IPS-18a (cell line): ENCODE measurements around the gene CCNH.

Experiments used
- H3K27ac ChIP-seq: one replicate; pipeline ENCODE4 v1.5.1; 2013; ENCODE audit warnings: low read length
- H3K27me3 ChIP-seq: one replicate; pipeline ENCODE4 v1.6.1; 2013; ENCODE audit warnings: mild to moderate bottlenecking, low read length; ENCODE audit not compliant: control insufficient read depth, insufficient read depth
- H3K36me3 ChIP-seq: one replicate; pipeline ENCODE4 v1.6.1; 2013; ENCODE audit warnings: low read depth, low read length; ENCODE audit not compliant: control insufficient read depth
- H3K4me1 ChIP-seq: one replicate; pipeline ENCODE4 v1.6.1; 2013; ENCODE audit warnings: low read depth, low read length; ENCODE audit not compliant: control insufficient read depth
- H3K4me3 ChIP-seq: one replicate; pipeline ENCODE4 v1.5.1; 2013; ENCODE audit warnings: low read length
- H3K9ac ChIP-seq: one replicate; pipeline ENCODE4 v1.6.1; 2013; ENCODE audit warnings: mild to moderate bottlenecking, low read length, moderate library complexity
- H3K9me3 ChIP-seq: one replicate; pipeline ENCODE4 v1.6.1; 2013; ENCODE audit warnings: low read depth, low read length; ENCODE audit not compliant: control insufficient read depth

The CCNH gene

GRCh38 chr5:87412630-87413342 is at the start of gene CCNH:
Gene CCNH (minus strand): TSS chr5:87412930. CDS start chr5:87412794, 136 bp downstream.
- Histone ChIP-seq H3K4me3 (peak within 1 kb of the TSS; percentile 89), H3K27ac (peak within 1 kb of the TSS; percentile 72), H3K9me3 (no peaks in the 10 kb centered on the region), H3K4me1 (peaks cover 9% of the 10 kb centered on the region), H3K9ac (peak within 1 kb of the TSS; percentile 81), H3K27me3 (no peaks in the 10 kb centered on the region), H3K36me3 (peaks cover 32% of the 10 kb centered on the region)

DNA sequence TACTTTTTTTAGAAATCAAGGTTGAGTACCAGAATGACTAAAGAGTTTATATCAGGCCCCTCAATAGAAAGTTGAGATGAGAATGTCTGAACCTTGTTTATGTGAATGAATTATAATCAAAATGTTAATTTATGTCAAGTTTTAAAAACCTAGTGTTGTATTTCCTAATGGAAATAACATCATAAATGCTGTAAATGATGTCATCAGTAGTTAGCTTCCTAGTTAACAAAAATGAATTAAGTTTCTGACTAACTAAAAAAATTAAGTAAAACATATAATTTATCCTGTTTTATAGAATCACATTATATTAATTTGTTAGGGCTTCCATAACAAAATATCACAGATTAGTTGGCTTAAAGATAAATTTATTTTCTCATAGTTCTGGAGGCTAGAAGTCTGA is 45.0 kb upstream of the CCNH start:
- no peak overlapping the region for H3K27ac ChIP-seq
- no peaks in the 10 kb centered on the region for H3K36me3 ChIP-seq
- no peak overlapping the region for H3K9ac ChIP-seq
- no peaks in the 10 kb centered on the region for H3K9me3 ChIP-seq
- H3K4me1 ChIP-seq: no peaks in the 10 kb centered on the region
- H3K27me3 ChIP-seq: no peaks in the 10 kb centered on the region
- H3K4me3 ChIP-seq: no peak overlapping the region

GRCh38 chr5:87453801-87454200 is 41.1 kb upstream of the CCNH start:
- no peak overlapping the region for H3K27ac ChIP-seq
- H3K9ac ChIP-seq: no peak overlapping the region
- no peaks in the 10 kb centered on the region for H3K27me3 ChIP-seq
- no peaks in the 10 kb centered on the region for H3K4me1 ChIP-seq
- no peak overlapping the region for H3K4me3 ChIP-seq
- H3K9me3 ChIP-seq: no peaks in the 10 kb centered on the region
- no peaks in the 10 kb centered on the region for H3K36me3 ChIP-seq

DNA sequence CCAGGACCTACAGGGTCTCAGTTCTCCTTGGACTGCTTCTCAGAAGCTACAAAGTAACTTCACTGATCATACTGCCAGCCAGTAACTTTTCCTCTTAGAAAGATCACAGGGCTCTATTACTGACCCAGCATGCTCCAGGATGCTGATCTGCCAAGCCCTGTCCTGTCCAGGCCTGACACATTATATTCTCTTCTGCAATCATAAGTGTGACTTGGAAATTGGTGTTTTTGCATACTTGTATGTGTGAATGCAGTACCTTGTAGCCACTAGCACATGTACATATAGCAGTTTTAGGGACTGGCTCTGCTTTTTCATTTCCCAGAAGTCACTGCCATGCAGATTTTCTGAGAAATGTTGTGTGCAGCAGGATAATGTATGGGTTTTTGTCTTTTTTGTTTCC is 40.1 kb upstream of the CCNH start:
- H3K9me3 ChIP-seq: no peaks in the 10 kb centered on the region
- no peaks in the 10 kb centered on the region for H3K27me3 ChIP-seq
- no peak overlapping the region for H3K4me3 ChIP-seq
- no peaks in the 10 kb centered on the region for H3K4me1 ChIP-seq
- H3K9ac ChIP-seq: no peak overlapping the region
- H3K36me3 ChIP-seq: no peaks in the 10 kb centered on the region
- no peak overlapping the region for H3K27ac ChIP-seq

DNA sequence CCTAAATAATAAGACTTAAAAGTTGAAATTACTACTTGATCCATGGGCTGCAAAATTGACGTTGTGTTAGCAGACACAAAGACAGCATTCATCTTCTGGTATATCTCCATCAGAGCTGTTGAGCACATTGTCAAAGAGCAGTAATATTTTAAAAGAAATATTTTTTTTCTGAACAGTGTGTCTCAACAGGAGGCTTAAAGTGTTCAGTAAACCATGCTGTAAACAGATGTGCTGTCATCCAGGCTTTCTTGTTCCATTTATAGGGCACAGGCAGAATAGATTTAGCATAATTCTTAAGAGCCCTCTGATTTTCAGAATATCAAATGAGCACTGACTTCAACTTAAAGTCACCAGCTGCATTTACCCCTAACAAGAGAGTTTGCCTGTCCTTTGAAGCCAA is 29.7 kb upstream of the CCNH start:
- Histone ChIP-seq H3K9me3 (no peaks in the 10 kb centered on the region), H3K36me3 (no peaks in the 10 kb centered on the region), H3K9ac (no peak overlapping the region), H3K4me3 (no peak overlapping the region), H3K27ac (no peak overlapping the region), H3K27me3 (no peaks in the 10 kb centered on the region), H3K4me1 (no peaks in the 10 kb centered on the region)

- Histone ChIP-seq H3K9ac (no peak overlapping the region), H3K27ac (no peak overlapping the region), H3K27me3 (no peaks in the 10 kb centered on the region), H3K36me3 (no peaks in the 10 kb centered on the region), H3K9me3 (no peaks in the 10 kb centered on the region), H3K4me3 (no peak overlapping the region), H3K4me1 (no peaks in the 10 kb centered on the region)
Measured at GRCh38 chr5:87438231-87438630, 25.5 kb upstream of the CCNH start.

DNA sequence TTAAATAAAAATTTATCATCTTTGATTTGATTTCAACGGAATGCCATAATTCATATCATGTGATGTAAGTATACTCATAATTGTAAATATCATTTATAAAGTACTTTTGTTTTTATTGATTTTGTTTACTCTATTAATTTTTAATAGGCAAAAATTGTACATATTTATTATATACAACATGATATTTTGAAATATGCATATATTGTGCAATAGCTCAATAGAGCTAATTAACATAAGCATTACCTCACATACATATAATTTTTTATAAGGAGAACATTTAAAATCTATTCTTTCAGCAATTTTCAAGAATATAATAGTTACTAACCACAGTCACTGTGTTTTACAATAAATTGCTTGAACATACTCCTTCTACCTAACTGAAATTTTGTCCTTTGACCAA is 25.0 kb upstream of the CCNH start:
- Histone ChIP-seq H3K9ac (no peak overlapping the region), H3K27me3 (no peaks in the 10 kb centered on the region), H3K4me3 (no peak overlapping the region), H3K27ac (no peak overlapping the region), H3K36me3 (no peaks in the 10 kb centered on the region), H3K4me1 (no peaks in the 10 kb centered on the region), H3K9me3 (no peaks in the 10 kb centered on the region)

GRCh38 chr5:87435144-87435694 is 22.5 kb upstream of the CCNH start:
- no peaks in the 10 kb centered on the region for H3K36me3 ChIP-seq
- H3K27ac ChIP-seq: no peak overlapping the region
- no peaks in the 10 kb centered on the region for H3K4me1 ChIP-seq
- H3K4me3 ChIP-seq: no peak overlapping the region
- H3K9ac ChIP-seq: no peak overlapping the region
- no peaks in the 10 kb centered on the region for H3K9me3 ChIP-seq
- H3K27me3 ChIP-seq: no peaks in the 10 kb centered on the region

GRCh38 chr5:87434461-87434860 is 21.7 kb upstream of the CCNH start:
- Histone ChIP-seq H3K27me3 (no peaks in the 10 kb centered on the region), H3K27ac (no peak overlapping the region), H3K4me3 (no peak overlapping the region), H3K4me1 (no peaks in the 10 kb centered on the region), H3K9ac (no peak overlapping the region), H3K36me3 (no peaks in the 10 kb centered on the region), H3K9me3 (no peaks in the 10 kb centered on the region)

DNA sequence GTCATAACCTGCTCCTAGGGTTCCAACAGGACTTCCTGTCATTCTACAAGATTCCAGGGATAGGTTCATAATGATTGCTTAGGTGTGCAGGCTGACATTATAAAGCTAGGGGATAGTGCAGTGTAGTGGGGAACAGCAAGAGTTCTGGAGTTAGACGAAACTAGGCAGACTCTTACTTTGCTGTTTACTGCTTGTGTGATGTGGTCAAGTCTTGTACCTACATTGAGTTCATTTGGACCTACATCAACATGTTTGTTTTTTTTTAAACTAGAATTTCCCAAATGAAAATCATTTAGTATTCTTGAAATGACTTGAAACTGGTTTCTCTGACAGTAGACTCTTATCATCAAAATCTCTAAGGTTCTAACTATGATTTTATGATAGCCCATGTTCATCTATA is 21.2 kb upstream of the CCNH start:
- Histone ChIP-seq H3K27ac (no peak overlapping the region), H3K9ac (no peak overlapping the region), H3K4me1 (no peaks in the 10 kb centered on the region), H3K36me3 (no peaks in the 10 kb centered on the region), H3K27me3 (no peaks in the 10 kb centered on the region), H3K9me3 (no peaks in the 10 kb centered on the region), H3K4me3 (no peak overlapping the region)

DNA sequence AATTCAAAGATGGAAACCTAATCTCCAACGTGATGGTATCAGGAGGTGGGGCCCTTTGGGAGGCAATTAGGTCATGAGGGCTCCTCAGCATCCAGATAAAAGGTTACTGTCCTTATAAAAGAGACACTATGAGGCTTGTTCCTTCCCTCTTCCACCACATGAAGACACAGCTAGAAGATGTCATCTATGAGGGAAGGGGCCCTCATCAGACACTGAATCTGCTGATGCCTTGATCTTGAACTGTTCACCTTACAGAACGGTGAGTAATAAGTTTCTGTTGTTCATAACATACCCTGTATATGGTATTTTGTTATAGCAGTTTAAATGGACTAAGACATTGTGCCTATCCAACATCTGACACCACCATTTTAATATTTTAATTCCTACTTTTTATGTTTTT is 19.7 kb upstream of the CCNH start:
- no peaks in the 10 kb centered on the region for H3K36me3 ChIP-seq
- H3K27ac ChIP-seq: no peak overlapping the region
- no peaks in the 10 kb centered on the region for H3K4me1 ChIP-seq
- no peak overlapping the region for H3K9ac ChIP-seq
- no peaks in the 10 kb centered on the region for H3K9me3 ChIP-seq
- H3K4me3 ChIP-seq: no peak overlapping the region
- H3K27me3 ChIP-seq: no peaks in the 10 kb centered on the region

GRCh38 chr5:87430863-87431457 is 18.2 kb upstream of the CCNH start:
- H3K36me3 ChIP-seq: no peaks in the 10 kb centered on the region
- no peak overlapping the region for H3K4me3 ChIP-seq
- H3K27ac ChIP-seq: no peak overlapping the region
- H3K9ac ChIP-seq: no peak overlapping the region
- H3K27me3 ChIP-seq: no peaks in the 10 kb centered on the region
- H3K9me3 ChIP-seq: no peaks in the 10 kb centered on the region
- no peaks in the 10 kb centered on the region for H3K4me1 ChIP-seq
